SK-N-MC (cell line): Measurements from ENCODE around the gene CEP83.

Experiments used
- EZH2 ChIP-seq: fragments of 200-600 bp; sonication (generic); IDR thresholded peaks from one replicate; pipeline ENCODE4 v1.6.1; 2017; ENCODE audit warnings: antibody characterized with exemption
- FOXP2 ChIP-seq: optimal IDR thresholded peaks from 2 replicates; pipeline ENCODE3; 2011; ENCODE audit warnings: mild to moderate bottlenecking, moderate library complexity; ENCODE audit not compliant: insufficient read depth; ENCODE audit errors: extremely low read length, control extremely low read depth
- POLR2AphosphoS5 ChIP-seq: IDR thresholded peaks from 2 replicates; pipeline ENCODE4 v1.6.1; 2012; ENCODE audit warnings: mild to moderate bottlenecking, low read depth, low read length, borderline replicate concordance

DNA sequence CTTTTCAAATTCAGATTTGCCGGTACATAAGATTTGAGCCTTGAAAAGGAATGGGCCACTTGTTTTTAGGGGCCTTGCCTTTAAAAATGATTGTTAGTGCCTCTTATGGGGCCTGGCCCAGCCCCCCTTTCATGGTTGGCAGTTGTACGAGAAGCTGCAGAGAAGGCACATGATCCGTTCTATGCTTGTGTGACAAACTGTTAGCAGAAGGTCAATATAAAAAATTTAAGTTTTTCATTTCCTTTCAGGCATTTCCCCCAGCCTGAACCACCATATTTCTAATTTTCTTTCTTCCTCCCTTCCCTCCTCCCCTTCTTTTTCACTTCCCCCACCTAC, 192.2 kb downstream of the CEP83 start:
- no peak for TF ChIP-seq POLR2AphosphoS5
- no peak for TF ChIP-seq EZH2
- TF ChIP-seq FOXP2 = no peak
